IPS-11a (cell line): ENCODE data around the gene NETO1.

Source experiments
- H3K4me3 ChIP-seq: one replicate; pipeline ENCODE4 v1.5.1; 2013; ENCODE audit warnings: low read depth, low read length, control low read depth

Gene NETO1

GRCh38 chr18:72738136-72738535, 129.7 kb downstream of the NETO1 start:
- H3K4me3 ChIP-seq = no peak overlapping the region

- no peak overlapping the region for H3K4me3 ChIP-seq
These were observed 140.0 kb downstream of the NETO1 start for GRCh38 chr18:72727776-72728175.

GRCh38 chr18:72727038-72727655, 140.6 kb downstream of the NETO1 start:
- H3K4me3 ChIP-seq = no peak overlapping the region

DNA sequence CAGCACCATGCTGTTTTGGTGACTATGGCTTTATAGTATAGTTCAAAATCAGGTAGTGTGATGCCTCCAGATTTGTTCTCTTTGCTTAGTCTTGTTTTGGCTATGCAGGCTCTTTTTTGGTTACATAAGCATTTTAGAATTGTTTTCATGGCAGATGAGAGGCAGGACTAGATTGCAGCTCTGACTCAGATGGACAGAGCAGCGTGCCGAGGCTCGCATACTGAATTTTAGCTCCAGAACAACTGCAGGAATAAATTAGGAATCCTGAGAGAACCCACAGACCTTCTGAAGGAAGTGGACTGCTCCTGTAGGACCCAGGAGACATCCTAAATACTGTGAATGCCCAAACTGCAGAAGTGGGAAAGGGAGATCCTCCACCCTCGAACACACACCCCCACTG, 141.6 kb downstream of the NETO1 start:
- no peak overlapping the region for H3K4me3 ChIP-seq

DNA sequence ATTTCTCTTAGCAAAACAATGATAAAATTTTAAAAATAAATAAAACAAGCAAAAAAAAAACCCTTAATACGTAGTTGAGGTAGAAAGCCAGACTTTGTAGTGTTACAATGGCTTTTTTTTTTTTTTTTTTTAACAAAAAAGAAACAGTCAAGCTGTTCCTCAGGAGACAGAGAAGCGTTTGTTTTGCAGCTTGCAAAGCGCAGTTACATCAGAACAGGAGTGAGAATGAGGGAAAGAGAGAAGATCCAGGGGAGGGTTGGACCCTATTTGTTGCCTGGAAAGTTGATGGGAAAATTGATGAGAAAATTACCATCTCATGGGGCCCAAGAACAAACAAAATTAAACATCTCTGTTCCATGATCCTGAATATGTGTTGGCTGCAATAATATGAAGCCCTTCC, 146.5 kb downstream of the NETO1 start:
- H3K4me3 ChIP-seq = no peak overlapping the region

DNA sequence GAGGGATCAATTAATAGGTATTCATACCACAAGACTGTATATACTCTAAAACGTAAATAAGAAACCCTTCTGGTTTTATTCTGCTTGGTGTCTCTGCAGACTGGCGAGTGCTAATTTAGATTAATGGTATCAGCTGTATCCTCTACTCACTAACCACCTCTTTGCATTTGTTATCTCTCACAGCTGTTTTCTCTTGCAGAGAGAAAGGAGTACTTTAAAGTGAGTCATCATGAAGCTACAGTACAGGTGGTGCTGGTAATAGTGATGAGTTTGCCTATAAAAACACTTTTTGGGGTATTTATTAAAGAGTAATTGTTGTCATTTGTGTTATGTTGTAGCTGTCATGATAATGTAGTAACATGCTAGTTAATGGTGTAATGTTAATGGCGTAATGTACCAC, 147.7 kb downstream of the NETO1 start:
- no peak overlapping the region for H3K4me3 ChIP-seq

DNA sequence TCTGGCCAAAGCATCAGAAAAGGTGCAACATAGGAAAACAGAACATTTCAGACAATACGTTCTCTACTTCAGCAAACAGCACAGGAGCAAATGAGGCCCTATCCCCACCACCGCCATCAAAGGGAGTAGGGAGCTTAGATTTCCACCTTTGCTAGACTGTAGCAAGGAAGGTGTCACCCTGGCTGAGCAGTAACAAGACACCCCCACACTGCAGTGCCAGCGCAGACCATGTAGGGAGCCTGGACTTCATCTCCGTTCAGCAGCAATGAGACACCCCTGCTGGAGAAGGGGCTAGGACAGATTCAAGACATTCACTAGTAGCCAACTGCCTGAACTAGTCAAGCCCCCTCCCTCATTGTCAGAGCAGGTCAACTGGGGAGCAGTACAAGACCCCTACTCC, 163.6 kb downstream of the NETO1 start:
- no peak overlapping the region for H3K4me3 ChIP-seq

GRCh38 chr18:72700961-72701710, 166.7 kb downstream of the NETO1 start:
- no peak overlapping the region for H3K4me3 ChIP-seq

DNA sequence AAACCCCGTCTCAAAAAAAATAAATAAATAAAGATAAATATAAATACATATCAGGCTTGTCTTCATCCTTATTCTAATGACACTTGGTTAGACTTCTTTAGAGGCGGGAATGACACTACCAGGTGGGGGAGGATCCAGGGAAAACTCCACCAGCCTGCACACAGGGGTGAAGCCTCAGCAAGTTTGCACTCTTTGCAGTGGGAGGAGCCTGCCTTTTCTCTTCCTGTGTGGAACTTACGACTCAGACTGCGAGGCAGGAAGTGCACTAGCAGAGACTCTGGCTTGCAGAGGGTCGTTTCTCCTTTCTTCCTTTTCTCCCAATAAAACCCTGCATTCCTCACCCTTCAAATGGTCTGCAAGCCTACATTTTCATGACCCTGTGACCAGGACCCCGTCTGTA, 170.1 kb downstream of the NETO1 start:
- no peak overlapping the region for H3K4me3 ChIP-seq

GRCh38 chr18:72692595-72692994, 175.2 kb downstream of the NETO1 start:
- no peak overlapping the region for H3K4me3 ChIP-seq
